Measurements from ENCODE around the gene PLEKHN1. TPM values are rescaled to one million over a fixed set of nuclear protein-coding genes. Genes with fewer than 3 reads are reported as not detected.

Gene PLEKHN1
- polyA plus RNA-seq, 1 of the 3 experiments (the other 2 are of a cell fraction) = not detected

- Histone ChIP-seq H3K4me3 (ENCODE audit: low read depth in 2 of 2, low read length in 1 of 2) (peak overlapping the region; percentile 33 to 37; a peak in 3 of 4 replicates), H3K9ac (peak overlapping the region; percentile 70; the same call in 1 of the 2 replicates), H2AFZ (ENCODE audit: low read depth) (no peak overlapping the region), H3F3A (replicated peaks; ENCODE audit: insufficient read depth) (no peaks in the 10 kb centered on the region), H4K20me1 (ENCODE audit: insufficient read depth) (no peaks in the 10 kb centered on the region), H3K79me2 (ENCODE audit: insufficient read depth) (no peaks in the 10 kb centered on the region), H3K4me1 (ENCODE audit: control insufficient read depth in 1 of 2, insufficient read depth in 2 of 2, low read depth in 1 of 2, low read length in 1 of 2) (peaks cover 0 to 33% of the 10 kb centered on the region in 2 experiments; a peak in 1 of 4 replicates), H3K27me3 (ENCODE audit: insufficient read depth) (peaks cover 12% of the 10 kb centered on the region; the same call in 1 of the 2 replicates), H3K4me2 (peak overlapping the region; percentile 78), H3K27ac (ENCODE audit: low read depth in 2 of 2, low read length in 1 of 2) (peak overlapping the region in 1 of 2 experiments; percentile 39; a peak in 2 of 4 replicates), H3K9me3 (no peaks in the 10 kb centered on the region), H3K36me3 (replicated peaks in 1 of 2; ENCODE audit: control insufficient read depth in 1 of 2, insufficient read depth in 2 of 2, low read length in 1 of 2) (no peaks in the 10 kb centered on the region), H3K9me2 (no peaks in the 10 kb centered on the region)
- peak; percentile 91 for DNase-seq
- no peak for TF ChIP-seq FOXJ3 (CRISPR knock-in tag; IDR thresholded peaks at IDR 0.05)
- TF ChIP-seq, protein P1, sequence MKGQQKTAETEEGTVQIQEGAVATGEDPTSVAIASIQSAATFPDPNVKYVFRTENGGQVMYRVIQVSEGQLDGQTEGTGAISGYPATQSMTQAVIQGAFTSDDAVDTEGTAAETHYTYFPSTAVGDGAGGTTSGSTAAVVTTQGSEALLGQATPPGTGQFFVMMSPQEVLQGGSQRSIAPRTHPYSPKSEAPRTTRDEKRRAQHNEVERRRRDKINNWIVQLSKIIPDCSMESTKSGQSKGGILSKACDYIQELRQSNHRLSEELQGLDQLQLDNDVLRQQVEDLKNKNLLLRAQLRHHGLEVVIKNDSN (IDR thresholded peaks at IDR 0.05; ENCODE audit: borderline replicate concordance, low read depth) = peak; percentile 43; the same call in 1 of the 2 replicates
- peak; percentile 67; the same call in 1 of the 2 replicates for TF ChIP-seq MAX (IDR thresholded peaks at IDR 0.05; ENCODE audit: low read depth)
- CTCF ChIA-PET = interaction anchor here (0.8 to 13.2 kb wide), 14 partner anchors 10 to 291 kb away, joined by 3 to 246 read pairs (median 14); partner anchors contain the start of genes AGRN, ISG15 and PERM1
- whole genome bisulfite sequencing (ENCODE audit: low lambda C conversion rate) = 2% methylated on average over 7 of the region's 75 CpGs
- POLR2A ChIA-PET = no interaction called here
These were observed 34.2 kb downstream of the PLEKHN1 start for GRCh38 chr1:1000357-1001056.

DNA sequence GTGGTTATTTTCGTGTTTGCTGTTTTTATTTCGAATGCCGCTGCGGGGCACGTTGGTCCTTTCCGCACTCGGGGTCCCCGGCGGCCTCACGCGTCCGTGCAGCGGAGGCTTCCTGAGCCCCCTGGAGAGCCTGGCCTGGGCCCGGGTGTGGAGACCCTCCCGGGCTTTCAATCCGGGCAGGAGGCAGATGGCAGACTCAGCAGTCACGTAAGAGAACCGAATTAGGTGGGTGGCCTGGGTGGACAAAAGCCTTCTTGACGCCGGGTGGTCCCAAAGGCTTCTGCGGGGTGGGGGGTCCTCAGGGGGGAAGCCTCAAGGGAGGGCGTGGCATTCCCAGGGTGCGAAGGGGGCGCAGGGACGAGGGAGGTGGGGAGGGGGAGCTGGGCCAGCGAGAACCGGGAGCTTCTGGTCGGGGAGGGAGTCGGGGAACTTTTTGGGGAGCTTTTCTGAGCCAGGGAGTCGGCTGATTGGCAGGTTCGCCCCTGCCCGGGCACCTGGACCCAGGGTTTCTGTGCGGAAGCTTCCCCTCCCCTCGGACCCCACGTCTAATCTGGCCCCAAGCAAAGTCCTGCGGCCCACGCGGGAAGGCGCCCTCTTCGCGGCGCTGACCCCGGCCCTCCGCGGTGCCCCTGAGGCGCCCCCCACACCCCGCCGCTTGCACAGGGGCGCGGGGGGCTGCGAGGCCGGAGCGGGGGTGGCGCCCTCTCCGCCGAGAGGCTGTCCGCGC lies 34.9 kb downstream of the PLEKHN1 start:
- TF ChIP-seq MAX (IDR thresholded peaks at IDR 0.05; ENCODE audit: low read depth) = no peak
- no peak for TF ChIP-seq FOXJ3 (CRISPR knock-in tag; IDR thresholded peaks at IDR 0.05)
- 3% methylated on average over 27 of the region's 58 CpGs for WGBS (ENCODE audit: low lambda C conversion rate)
- Histone ChIP-seq H3K9ac (peak overlapping the region; percentile 28; the same call in 1 of the 2 replicates), H3K4me2 (peak overlapping the region; percentile 78; the same call in 1 of the 2 replicates), H4K20me1 (ENCODE audit: insufficient read depth) (no peaks in the 10 kb centered on the region), H3K4me1 (ENCODE audit: control insufficient read depth in 1 of 2, insufficient read depth in 2 of 2, low read depth in 1 of 2, low read length in 1 of 2) (peaks cover 0 to 38% of the 10 kb centered on the region in 2 experiments; a peak in 1 of 4 replicates), H3K27me3 (ENCODE audit: insufficient read depth) (peaks cover 12% of the 10 kb centered on the region; the same call in 1 of the 2 replicates), H3K9me2 (no peaks in the 10 kb centered on the region), H3K9me3 (no peaks in the 10 kb centered on the region), H3F3A (replicated peaks; ENCODE audit: insufficient read depth) (no peaks in the 10 kb centered on the region), H3K27ac (ENCODE audit: low read depth in 2 of 2, low read length in 1 of 2) (no peak overlapping the region), H3K79me2 (ENCODE audit: insufficient read depth) (no peaks in the 10 kb centered on the region), H2AFZ (ENCODE audit: low read depth) (peak overlapping the region; percentile 46; the same call in 1 of the 2 replicates), H3K36me3 (replicated peaks in 1 of 2; ENCODE audit: control insufficient read depth in 1 of 2, insufficient read depth in 2 of 2, low read length in 1 of 2) (no peaks in the 10 kb centered on the region), H3K4me3 (ENCODE audit: low read depth in 2 of 2, low read length in 1 of 2) (peak overlapping the region; percentile 27 to 32; a peak in 2 of 4 replicates)
- ChIA-PET CTCF (interaction anchor here (0.8 to 13.2 kb wide), 20 partner anchors 9 to 291 kb away, joined by 3 to 246 read pairs (median 8); partner anchors contain the start of genes AGRN, ISG15 and PERM1), POLR2A (no interaction called here)
- peak; percentile 46 for DNase-seq

All from SK-N-SH (cell line).